Endothelial cell of umbilical vein (primary cell): ENCODE data around the gene PLCH1.

Experiments
- CTCF ChIP-seq, 2 donors: IDR thresholded peaks; 1 replicate in 1 of 2; 2 replicates in 1 of 2; pipeline ENCODE4 v1.5.1; 2011; ENCODE audit warnings: low read length in 2 of 2, mild to moderate bottlenecking in 2 of 2, moderate library complexity in 2 of 2, control low read depth in 1 of 2, inconsistent platforms in 1 of 2, low read depth in 1 of 2; ENCODE audit not compliant: insufficient read depth in 1 of 2; ENCODE audit errors: extremely low read depth in 1 of 2
- EZH2 ChIP-seq: IDR thresholded peaks from 2 replicates; pipeline ENCODE4 v1.6.1; 2012; ENCODE audit warnings: borderline replicate concordance, low read depth, mild to moderate bottlenecking, moderate library complexity, low read length, inconsistent platforms; ENCODE audit not compliant: severe bottlenecking
- MAX ChIP-seq: IDR thresholded peaks from 2 replicates; pipeline ENCODE4 v1.6.1; 2011; ENCODE audit not compliant: insufficient read depth, insufficient read length
- MYC ChIP-seq: IDR thresholded peaks from one replicate; pipeline ENCODE4 v1.6.1; 2011; ENCODE audit warnings: mild to moderate bottlenecking, low read depth, low read length
- POLR2A ChIP-seq: IDR thresholded peaks from 2 replicates; pipeline ENCODE4 v1.6.1; 2012; ENCODE audit warnings: low read depth, mild to moderate bottlenecking, control low read depth, low read length
- POLR2AphosphoS5 ChIP-seq: IDR thresholded peaks from 2 replicates; pipeline ENCODE4 v1.6.1; 2012; ENCODE audit warnings: low read depth, mild to moderate bottlenecking, control low read depth, low read length, moderate library complexity; ENCODE audit not compliant: insufficient read depth

GRCh38 chr3:155377847-155378246 lies 367.0 kb downstream of the PLCH1 start:
- TF ChIP-seq CTCF (IDR thresholded peaks at IDR 0.05; ENCODE audit: extremely low read depth in 1 of 2, insufficient read depth in 1 of 2, low read depth in 1 of 2, low read length in 2 of 2) (no peak), POLR2AphosphoS5 (no peak), EZH2 (no peak), MAX (no peak), POLR2A (no peak), MYC (no peak)
